ENCODE measurements around the gene CHD2. TPM values are rescaled to one million over a fixed set of nuclear protein-coding genes. Genes with fewer than 3 reads are reported as not detected.

The CHD2 gene
- total and polyA plus RNA-seq, 2 experiments from 2014 or later: 60.8 to 118 TPM

GRCh38 chr15:92887869-92888268 lies 12.3 kb upstream of the CHD2 start:
- H3K4me1 ChIP-seq (ENCODE audit: low read depth): peaks cover 31% of the 10 kb centered on the region
- peak overlapping the region; percentile 2 for H3K27ac ChIP-seq
- peaks cover 58% of the 10 kb centered on the region for H3K36me3 ChIP-seq
- DNase-seq (ENCODE audit: low read depth in 1 of 2, low spot score in 1 of 2): no peak
- H3K9me3 ChIP-seq (ENCODE audit: low read depth): no peaks in the 10 kb centered on the region
- peak overlapping the region; percentile 85 for H3K4me3 ChIP-seq
- no peak for TF ChIP-seq CTCF (IDR thresholded peaks at IDR 0.05; ENCODE audit: low read depth, low read length)
- H3K27me3 ChIP-seq: no peaks in the 10 kb centered on the region

GRCh38 chr15:92889390-92890107 lies 10.6 kb upstream of the CHD2 start:
- H3K27ac ChIP-seq: no peak overlapping the region

GRCh38 chr15:92891533-92892200 lies 8.5 kb upstream of the CHD2 start:
- no peak for DNase-seq (ENCODE audit: low read depth in 1 of 2, low spot score in 1 of 2)
- H3K9me3 ChIP-seq (ENCODE audit: low read depth): no peaks in the 10 kb centered on the region
- peaks cover 30% of the 10 kb centered on the region for H3K4me1 ChIP-seq (ENCODE audit: low read depth)
- TF ChIP-seq CTCF (IDR thresholded peaks at IDR 0.05; ENCODE audit: low read depth, low read length): no peak
- peak overlapping the region; percentile 8 for H3K27ac ChIP-seq
- H3K27me3 ChIP-seq: no peaks in the 10 kb centered on the region
- no peak overlapping the region for H3K4me3 ChIP-seq
- peaks cover 84% of the 10 kb centered on the region for H3K36me3 ChIP-seq

More at GRCh38 chr15:92889390-92890107, 10.6 kb upstream of the CHD2 start:
- no peak overlapping the region for H3K4me3 ChIP-seq
- DNase-seq (ENCODE audit: low read depth in 1 of 2, low spot score in 1 of 2): peak in 1 of 2 donors; percentile 19
- H3K4me1 ChIP-seq (ENCODE audit: low read depth): peaks cover 31% of the 10 kb centered on the region
- no peaks in the 10 kb centered on the region for H3K27me3 ChIP-seq
- no peaks in the 10 kb centered on the region for H3K9me3 ChIP-seq (ENCODE audit: low read depth)
- H3K36me3 ChIP-seq: peaks cover 75% of the 10 kb centered on the region
- no peak for TF ChIP-seq CTCF (IDR thresholded peaks at IDR 0.05; ENCODE audit: low read depth, low read length)

- Histone ChIP-seq H3K36me3 (peaks cover 80% of the 10 kb centered on the region), H3K4me1 (ENCODE audit: low read depth) (peaks cover 25% of the 10 kb centered on the region), H3K27ac (peak overlapping the region; percentile 8), H3K27me3 (no peaks in the 10 kb centered on the region), H3K9me3 (ENCODE audit: low read depth) (no peaks in the 10 kb centered on the region), H3K4me3 (no peak overlapping the region)
- DNase-seq (ENCODE audit: low read depth in 1 of 2, low spot score in 1 of 2): no peak
- TF ChIP-seq CTCF (IDR thresholded peaks at IDR 0.05; ENCODE audit: low read depth, low read length): no peak
These were observed 7.9 kb upstream of the CHD2 start for GRCh38 chr15:92892201-92892555.

- no peak overlapping the region for H3K27ac ChIP-seq
- TF ChIP-seq CTCF (IDR thresholded peaks at IDR 0.05; ENCODE audit: low read depth, low read length): no peak
These were observed 6.9 kb upstream of the CHD2 start for GRCh38 chr15:92893200-92893599.

More at GRCh38 chr15:92893200-92893599, 6.9 kb upstream of the CHD2 start:
- DNase-seq (ENCODE audit: low read depth in 1 of 2, low spot score in 1 of 2): no peak
- Histone ChIP-seq H3K9me3 (ENCODE audit: low read depth) (no peaks in the 10 kb centered on the region), H3K4me3 (no peak overlapping the region), H3K4me1 (ENCODE audit: low read depth) (peaks cover 14% of the 10 kb centered on the region), H3K27me3 (no peaks in the 10 kb centered on the region), H3K36me3 (peaks cover 81% of the 10 kb centered on the region)
